Measurements from ENCODE around the gene CNTNAP2.

GRCh38 chr7:146276888-146277287, 160.3 kb downstream of the CNTNAP2 start:
- TF ChIP-seq EZH2 (IDR thresholded peaks at IDR 0.05): no peak
- no peak for TF ChIP-seq FOXP2 (optimal IDR thresholded peaks at IDR 0.05; ENCODE audit: control extremely low read depth, extremely low read length, insufficient read depth)
